Hypothalamus (tissue), 51 donors: ENCODE results near the gene CCDC183.
A peak's percentile ranks its signal among the peaks of the same experiment; 100 is the strongest.
"Not testable (repeated sequence)": the region's sequence is repeated elsewhere in the genome, so short reads cannot be mapped to it uniquely, and the experiment has no call there.

Experiments
- DNase-seq, 51 donors: peaks; one replicate each; lab custom pipeline; 2025; lab: John Stamatoyannopoulos, UW

CCDC183 gene

DNA sequence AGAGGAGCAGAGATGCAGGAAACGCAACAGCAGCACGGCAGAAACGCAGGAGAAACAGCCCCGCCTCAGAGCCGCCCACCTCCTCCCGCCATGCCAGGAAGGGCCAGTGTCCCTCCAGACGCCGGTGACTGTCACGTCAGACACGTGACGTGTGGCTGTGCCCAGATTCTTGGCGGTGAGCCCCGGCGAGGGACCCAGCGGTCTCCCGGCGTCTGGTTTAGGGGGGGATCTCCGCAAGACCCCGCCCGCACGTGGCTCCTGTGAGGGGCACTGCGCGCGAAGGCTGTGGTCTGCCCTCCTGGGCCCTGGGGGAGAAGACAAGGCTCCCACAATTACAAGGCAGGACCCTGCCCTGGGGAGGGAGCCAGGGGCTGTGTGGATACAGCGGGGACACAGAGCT, 35.7 kb upstream of the CCDC183 start:
- no peak for DNase-seq

DNA sequence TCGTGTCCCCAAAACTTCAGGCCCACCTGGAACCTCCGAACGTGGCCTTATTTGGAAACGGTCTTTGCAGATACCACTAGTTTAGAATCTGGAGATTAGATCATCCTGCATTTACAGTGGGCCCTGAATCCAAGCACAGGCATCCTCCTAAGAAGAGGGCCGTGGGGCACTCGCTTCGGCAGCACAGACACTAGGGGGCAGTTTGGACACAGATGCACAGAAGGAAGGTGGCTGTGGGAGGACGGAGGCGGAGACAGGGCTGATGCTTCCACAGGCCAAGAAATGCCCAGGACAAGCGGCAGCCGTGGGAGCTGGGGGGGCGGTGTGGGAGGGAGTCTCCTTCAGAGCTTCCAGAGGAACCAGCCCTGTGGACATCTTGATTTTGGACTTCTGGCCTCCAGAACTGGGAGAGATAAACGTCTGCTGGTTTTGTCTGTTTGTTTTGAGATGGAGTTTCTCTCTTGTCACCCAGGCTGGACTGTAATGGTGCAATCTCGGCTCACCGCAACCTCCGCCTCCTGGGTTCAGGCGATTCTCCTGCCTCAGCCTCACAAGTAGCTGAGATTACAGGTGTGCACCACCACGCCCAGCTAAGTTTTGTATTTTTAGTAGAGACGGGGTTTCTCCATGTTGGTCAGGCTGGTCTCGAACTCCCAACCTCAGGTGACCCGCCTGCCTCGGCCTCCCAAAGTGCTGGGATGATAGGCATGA, 35.1 kb upstream of the CCDC183 start:
- peak in 22 of 51 donors; percentile 8 to 66 (median 34) for DNase-seq

DNA sequence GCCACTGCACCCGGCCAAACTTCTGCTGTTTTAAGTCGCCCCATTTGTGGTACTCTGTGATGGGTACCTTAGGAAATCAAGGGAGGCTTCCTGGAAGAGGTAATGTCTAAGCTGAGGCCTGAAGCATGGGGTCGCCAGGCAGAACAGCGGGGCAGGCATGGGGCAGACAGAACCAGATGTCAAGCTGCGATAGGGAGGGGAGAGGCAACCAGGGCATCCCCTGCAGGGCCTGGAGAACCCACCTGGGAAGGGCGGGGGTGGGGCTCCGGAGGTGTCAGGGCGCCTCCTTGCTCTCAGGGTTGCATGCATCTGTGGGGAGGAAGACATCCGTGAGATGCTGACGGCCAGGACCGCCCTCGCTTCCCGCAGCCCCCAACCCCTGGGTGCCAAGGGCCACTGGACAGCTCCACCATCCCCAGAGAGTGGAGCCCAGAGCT, 34.6 kb upstream of the CCDC183 start:
- no peak for DNase-seq

DNA sequence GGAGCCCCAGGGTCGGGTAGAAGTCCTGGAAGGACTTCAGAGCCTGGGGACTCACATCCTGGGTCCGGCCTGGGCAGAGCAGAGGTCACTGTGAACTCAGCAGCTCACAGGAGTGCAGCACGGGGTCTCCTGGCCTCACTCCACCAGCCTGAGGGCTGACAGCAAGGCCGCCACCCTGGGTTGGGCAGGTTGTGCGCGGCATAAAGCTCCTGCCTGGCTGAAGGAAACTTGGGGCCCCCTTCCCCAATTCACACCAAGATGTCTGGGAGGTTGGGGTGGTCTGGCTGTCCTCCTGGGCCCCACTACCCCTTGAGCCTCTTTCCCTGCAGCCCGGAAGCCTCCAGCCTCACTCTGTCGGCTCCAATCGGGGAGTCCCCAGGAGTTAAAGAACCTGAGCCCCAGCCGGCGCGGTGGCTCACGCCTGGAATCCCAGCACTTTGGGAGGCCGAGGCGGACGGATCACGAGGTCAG, 33.9 kb upstream of the CCDC183 start:
- DNase-seq: no peak

DNA sequence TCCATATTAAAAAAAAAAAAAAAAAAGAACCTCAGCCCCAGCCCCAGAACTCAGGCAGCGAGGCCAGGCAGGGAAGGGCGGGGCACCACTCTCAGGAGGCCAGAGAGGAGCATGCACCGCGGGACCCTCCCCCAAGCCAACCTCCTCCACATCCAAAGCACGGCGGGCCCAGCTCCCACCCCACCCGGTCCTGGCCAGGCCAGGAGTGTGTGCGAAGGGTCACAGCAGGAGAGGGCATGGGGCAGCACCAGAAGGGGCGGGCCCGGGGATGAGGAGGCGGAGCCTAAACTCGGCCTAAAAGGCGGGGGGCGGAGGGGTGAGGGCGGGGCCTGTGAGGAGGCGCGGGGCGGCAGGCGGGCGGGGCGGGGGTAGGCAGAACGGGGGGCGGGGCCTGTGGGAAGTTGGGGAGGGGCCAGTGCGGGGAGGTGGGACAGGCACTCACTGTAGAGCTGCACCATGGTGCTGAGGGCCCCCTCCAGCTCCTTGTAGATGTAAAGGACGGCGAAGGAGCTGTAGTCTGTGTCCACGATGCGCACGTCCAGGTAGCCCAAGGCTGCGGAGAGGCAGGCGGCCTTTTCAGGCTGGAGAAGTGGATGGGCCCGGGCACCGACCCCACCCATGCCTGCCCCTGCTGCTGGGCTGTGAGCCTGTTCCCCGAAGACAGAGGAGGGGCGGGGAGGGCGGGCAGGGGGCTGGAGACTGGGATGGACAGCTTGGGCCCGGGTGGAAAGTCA, 33.1 kb upstream of the CCDC183 start:
- no peak for DNase-seq

DNA sequence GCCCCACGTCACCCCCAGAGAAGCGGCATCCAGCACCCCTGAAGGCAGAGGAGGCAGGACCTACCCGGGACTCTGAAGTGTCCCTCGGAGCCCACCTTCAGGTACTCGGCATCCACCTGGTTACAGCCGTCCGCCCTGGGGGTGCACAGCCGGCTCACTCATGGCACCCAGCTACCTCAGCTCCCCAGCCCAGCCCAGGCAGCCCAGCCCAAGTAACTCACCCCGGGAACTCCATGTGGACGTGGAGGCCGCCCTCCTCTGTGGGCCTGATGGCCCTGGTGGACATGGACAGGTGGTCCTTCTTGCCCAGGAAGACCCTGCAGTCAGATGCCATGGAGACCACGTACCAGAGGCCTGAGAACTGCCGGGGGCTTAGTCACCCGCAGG, 32.5 kb upstream of the CCDC183 start:
- DNase-seq: no peak

DNA sequence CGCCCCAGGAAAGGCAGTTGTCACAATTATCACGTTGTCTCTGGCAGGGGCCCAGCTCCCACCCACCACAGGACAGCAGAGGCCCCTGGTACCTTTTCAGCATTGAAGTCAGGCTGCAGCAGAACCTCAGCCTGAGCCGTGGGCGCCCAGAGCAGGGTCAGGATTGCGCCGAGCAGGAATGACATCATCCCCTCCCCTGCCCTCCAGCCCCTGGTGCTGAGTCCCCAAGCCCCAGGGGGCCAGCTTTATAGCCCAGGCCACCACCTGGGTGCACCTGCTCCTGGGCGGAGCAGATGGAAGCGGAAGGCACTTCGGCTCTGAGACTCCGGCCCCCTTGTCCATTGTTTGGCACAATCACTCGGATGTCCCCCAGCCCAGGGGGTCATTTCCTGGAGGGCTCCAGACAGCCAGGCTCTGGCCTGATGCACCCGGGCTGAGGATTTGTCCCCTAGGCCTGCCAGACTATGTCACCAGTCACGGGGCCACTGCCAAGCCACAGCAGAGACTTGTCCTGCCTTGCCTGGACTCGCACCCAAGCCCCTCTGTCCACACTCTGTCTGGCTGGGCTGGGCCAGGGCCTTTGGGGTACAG, 31.7 kb upstream of the CCDC183 start, which contains the start of gene LCN15:
Gene LCN15 (minus strand): TSS at position 218 of the 591 bp plus-strand sequence. CDS start 30 bp downstream, at position 188.
- DNase-seq: no peak

DNA sequence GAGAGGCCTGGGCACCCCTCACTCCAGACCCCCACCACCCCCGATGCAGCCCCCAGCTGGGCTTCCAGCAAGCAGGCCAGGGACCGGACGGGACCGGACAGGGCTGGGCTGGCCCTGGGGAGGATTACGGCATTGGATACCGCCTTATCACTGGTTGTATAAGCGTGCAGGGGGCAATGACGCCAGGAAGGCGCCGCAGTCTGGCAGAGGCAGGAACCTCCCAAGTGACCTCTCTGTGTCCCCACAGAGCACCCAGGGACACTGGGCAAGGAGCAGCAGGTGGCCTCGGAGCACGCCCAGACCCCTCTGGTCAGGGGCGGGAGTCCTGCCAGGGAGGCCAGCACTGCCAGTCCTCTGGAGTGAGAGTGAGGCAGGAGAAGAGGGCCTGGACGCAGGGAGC, 31.1 kb upstream of the CCDC183 start:
- DNase-seq: no peak

DNA sequence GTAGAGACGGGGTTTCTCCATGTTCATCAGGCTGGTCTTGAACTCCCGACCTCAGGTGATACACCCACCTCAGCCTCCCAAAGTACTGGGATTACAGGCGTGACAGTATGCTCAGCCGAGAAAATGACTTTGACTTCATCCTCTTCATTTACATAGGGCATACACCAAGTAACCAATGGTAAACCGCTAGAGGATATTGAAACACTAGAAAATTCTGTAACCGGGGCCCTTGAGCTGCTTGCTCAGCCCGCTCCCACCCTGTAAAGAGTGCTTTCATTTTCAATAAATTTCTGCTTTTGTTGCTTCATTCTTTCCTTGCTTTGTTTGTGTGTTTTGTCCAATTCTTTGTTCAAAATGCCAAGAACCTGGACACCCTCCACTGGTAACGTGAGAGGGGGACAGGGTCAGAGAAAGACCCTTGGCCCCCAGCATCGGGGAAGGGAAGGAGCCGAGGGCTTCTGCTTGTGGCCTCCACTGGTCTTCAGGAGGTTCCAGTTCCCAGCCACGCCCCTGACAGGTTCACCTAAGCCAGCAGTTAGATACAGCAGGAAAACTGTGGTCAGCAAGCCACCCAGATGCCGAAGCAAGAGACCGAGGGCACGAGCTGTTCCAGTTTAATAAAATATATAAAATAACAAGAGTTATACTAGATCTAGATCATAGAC, 30.3 kb upstream of the CCDC183 start:
- DNase-seq: not testable (repeated sequence)

DNA sequence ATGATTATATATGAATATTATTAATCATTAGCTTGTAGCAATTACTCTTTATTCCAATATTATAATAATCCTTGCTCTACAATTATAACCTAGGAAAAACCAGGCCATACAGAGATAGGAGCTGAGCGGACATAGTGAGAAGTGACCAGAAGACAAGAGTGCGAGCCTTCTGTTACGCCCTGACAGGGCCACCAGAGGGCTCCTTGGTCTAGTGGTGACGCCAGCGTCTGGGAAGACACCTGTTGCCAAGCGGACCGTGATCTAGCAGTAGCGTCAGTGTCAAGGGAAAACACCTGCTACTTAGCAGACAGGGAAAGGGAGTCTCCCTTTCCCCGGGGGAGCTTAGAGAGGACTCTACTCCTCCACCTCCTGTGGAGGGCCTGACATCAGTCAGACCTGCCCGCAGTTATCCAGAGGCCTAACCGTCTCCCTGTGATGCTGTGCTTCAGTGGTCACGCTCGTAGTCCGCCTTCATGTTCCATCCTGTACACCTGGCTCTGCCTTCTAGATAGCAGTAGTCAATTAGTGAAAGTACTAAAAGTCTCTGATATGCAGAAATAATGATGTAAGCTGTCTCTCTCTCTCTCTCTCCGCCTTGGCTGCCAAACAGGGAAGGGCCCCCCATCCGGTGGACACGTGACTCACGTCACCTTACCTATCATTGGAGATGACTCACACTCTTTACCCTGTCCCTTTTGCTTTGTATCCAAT, 29.6 kb upstream of the CCDC183 start:
- peak in 25 of 51 donors; percentile 11 to 83 (median 45) for DNase-seq

DNA sequence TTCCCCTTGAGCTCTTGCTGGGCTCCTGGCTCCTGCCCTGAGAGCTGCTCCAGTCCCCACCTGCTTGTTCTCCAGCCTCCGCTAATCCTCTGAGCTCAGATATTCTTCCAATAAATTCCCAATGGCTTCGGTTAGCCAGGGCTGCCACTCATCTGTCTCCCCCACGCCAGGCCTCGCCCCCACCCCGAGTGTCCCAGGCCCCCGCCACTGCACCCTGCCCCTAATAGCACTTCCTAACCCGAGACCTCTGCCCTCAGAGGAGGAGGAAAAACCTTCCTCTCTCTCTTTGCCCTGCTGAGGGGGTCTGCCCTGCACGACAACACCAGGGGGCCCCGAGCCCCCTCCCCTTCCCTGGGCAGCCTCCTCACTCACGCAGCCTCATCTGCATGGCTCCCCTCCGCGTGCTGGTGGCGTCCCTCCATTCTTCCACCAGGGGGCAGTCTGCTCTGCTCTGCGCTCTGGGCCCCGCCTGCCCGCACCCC, 26.4 kb upstream of the CCDC183 start:
- DNase-seq: peak in 10 of 51 donors; percentile 6 to 56 (median 20)

DNA sequence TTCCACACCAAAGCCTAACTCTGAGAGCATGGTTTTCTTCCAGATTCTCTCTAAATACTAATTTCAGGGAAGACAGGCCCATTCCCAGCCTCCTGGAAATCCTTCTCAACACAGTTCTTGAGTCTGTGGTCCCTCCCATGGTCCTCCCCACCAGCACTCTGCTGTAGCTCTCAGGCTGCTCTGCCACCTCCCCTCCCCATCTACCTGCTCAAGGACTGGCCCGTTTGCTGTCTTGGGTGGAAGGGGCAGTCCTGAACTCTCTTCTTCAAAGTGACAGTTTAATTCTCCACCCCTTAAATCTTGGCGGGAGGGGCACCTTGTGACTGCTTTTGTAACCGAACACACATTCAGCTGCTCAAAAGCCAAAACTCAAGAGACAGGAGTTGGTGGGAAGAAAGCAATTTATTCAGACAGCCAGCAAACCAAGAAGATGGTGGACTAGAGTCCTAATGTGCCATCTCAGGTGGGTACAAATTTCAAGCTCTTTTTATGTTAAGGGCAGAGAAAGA, 24.2 kb upstream of the CCDC183 start:
- no peak for DNase-seq

DNA sequence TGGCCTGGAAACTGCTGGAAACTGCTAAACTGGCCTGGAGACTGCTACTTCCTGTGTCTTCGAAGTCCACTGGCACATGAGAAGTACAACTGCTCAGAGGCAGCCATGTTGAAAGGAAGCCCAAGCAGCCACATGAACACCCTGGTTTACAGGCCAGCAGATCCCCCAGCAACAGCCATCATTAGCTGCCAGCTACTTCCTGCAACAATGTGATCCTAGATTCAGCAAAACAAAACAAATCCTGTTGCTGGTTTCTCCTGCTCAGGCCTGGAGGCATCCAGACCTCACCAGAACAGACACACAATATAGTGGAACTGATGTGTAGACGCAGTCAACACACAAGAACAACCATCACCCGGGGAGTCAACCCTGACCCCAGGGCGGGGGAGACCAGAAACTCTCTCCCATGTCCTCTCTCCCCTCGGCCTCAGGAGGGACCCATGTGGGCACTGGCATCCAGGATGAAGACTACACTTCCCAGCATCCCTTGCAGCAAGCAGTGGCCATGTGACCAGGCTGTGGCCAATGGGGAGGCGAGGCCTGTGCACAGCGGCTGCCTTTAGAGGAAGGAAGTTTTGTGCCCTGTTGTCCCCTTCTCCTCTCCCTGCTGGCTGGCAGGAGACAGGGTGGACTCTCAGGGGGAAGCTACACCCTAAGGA, 22.6 kb upstream of the CCDC183 start:
- DNase-seq: peak in 3 of 51 donors; percentile 2 to 39 (median 9)

DNA sequence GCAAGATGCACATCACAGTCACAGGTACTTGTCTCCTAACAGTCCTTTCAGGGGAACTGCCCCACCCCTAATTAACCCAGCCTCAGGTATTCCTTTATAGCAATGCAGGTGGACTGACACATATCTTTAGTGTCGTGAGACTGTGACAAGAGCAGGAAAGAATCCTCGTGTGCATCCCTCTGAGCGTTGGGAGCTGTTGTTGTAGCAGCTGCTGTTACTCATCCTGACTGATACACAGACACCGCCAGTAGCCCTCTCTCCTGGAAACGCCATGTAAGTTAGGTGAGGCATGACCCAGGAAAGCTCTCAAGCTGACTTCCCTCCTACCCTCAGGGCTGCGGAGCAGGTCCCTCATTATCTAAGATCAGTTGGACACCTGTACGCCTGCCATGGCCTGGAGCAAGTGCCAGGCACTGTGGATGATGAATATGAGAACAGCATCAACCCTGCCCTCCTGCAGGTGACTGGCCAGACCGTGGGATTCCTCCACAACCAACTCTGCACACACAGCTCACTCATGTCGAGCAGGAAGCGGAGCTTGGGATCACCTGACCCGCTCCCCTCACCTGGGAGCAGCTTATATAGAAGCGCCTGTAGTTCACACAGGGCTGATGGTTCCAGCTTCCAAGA, 21.6 kb upstream of the CCDC183 start:
- DNase-seq: no peak

DNA sequence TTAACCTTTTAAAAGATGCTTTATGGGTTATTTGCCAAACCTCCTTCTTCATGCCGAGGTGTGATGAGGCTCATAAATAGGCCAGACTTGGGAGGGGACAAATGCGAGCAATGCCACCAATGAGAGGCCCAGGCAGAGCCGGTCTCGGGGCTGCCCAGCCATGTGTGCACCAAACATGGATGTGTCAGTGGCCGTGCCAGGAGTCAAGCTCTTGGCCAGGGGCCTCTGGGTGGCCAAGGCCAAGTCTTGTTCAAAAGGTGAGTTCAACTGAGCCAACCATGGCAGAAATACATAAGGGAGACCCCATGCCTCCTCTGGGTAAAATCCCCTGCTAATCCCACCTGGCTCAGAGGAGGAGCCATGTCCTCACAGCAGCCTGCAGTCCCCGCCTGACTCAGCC, 20.9 kb upstream of the CCDC183 start:
- DNase-seq: no peak

DNA sequence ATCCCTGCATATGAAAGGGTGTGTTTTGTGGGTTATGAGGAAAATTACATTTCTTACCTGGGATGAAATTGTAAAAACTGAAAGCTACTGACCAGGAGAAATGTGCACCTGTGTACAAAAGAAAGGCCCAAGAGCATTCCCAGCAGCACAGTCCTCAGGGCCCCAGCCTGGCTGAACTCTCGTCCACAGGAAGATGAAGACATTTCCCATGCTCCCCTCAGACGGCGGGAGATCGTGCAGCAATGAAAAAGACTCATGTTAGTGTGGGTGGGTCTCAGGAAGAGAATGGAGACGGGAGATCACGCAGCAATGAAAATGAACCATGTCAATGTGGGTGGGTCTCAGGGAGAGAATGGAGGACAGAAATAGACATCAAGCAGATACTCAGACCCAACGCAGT, 19.2 kb upstream of the CCDC183 start:
- peak in 1 of 51 donors; percentile 15 for DNase-seq

DNA sequence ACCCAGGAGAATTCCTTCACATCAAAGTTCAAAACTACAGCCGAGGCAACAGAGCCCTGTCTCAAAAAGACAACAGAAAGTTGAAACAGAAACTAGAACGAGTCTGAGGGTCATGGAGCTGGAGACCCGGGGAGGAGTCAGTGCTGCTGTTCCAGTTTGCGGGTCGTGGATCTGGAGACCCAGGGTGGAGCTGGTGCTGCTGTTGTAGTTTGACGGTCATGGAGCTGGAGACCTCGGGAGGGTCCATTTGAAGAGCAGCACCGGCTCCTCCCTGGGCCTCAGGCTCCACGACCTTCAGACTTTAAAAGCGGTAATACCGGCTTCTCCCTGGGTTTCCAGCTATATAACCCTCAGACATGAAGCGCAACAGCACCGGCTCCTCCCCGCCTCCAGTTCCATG, 18.8 kb upstream of the CCDC183 start:
- DNase-seq: no peak

DNA sequence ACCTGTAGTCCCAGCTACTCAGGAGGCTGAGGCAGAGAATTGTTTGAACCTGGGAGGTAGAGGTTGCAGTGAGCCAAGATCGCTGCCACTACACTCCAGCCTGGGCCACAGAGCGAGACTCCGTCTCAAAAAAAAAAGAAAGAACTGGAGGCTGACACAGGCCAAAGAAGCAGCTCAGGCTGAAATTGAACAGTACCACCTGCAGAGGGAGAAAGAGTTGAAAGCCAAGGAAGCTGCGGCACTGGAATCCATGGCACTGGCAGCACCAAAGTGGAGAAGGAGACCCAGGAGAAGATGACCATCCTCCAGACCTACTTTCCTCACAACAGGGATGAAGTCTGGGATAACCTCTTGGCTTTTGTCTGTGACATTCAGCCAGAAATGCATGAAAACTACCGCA, 16.3 kb upstream of the CCDC183 start:
- DNase-seq: no peak

DNA sequence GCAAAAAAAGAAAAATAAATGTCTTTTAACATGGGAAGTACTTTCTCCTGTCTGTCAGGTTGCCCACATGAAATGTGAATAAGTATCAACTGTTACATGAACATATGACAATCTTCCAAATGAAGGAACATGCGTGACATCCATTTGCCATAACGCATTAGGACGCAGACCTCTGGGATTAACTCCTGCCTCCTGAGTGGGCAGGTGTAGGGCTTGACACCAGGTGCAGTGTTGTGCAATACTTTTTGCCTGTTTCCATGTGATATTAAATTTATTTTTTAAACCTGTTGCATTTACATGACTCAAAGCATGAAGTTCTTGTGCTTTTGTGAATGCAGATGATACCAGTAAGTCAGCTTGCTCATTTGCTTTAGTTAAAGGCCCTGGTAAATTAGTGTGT, 13.7 kb upstream of the CCDC183 start:
- DNase-seq: no peak
